Measurements from ENCODE around the gene FBRSL1. TPM values are rescaled to one million over a fixed set of nuclear protein-coding genes. Genes with fewer than 3 reads are reported as not detected.

The FBRSL1 gene
- total RNA-seq, 1 donor from 2014 or later, result 199 TPM

DNA sequence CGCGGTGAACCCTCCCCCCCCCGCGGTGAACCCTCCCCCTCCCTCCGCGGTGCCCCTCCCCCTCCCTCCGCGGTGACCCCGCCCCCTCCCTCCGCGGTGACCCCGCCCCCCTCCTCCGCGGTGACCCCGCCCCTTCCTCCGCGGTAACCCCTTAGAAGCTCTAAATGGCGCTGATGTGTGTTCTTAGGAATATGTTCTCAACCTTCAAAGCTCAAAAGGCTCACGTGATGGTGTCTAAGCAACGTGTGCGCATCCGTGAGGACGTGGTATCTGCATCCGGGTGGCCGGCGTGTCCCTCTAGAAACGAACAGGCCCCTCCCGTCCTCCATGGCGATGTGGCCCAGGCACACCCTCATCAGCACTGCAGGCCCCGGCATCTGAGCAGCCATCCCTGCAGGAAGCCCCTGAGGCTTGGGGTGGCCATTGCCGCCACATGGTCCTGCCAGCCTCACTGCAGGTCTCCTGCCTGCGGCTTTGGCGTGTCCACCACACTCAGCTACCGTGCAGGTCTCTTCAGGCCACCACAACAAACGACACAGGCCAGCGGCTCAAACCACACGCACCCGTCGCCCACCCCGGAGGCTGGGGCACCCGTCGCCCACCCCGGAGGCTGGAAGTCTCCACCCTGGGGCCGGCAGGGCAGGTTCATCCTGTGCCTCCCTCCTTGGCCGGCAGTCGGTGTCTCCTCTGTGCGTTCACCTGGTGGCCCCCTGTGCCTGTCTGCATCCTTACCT, 14.5 kb upstream of the FBRSL1 start:
- Mint-ChIP-seq H3K4me3 (ENCODE audit: low read depth) (no peak overlapping the region), H3K4me1 (ENCODE audit: low read depth) (peaks cover 2% of the 10 kb centered on the region), H3K27ac (no peak overlapping the region), H3K36me3 (ENCODE audit: insufficient read depth) (peaks cover 6% of the 10 kb centered on the region), H3K27me3 (peaks cover 31% of the 10 kb centered on the region), H3K9me3 (ENCODE audit: low read depth) (peaks cover 7% of the 10 kb centered on the region)
- DNase-seq (ENCODE audit: low spot score, unreplicated experiment), result no peak
- no peak for TF ChIP-seq CTCF (IDR thresholded peaks at IDR 0.05; ENCODE audit: unreplicated experiment)

- peaks cover 7% of the 10 kb centered on the region for H3K9me3 Mint-ChIP-seq (ENCODE audit: low read depth)
- H3K4me3 Mint-ChIP-seq (ENCODE audit: low read depth), result no peak overlapping the region
- H3K36me3 Mint-ChIP-seq (ENCODE audit: insufficient read depth), result peaks cover 6% of the 10 kb centered on the region
- peaks cover 33% of the 10 kb centered on the region for H3K27me3 Mint-ChIP-seq
- H3K27ac Mint-ChIP-seq, result peak overlapping the region; percentile 87
- DNase-seq (ENCODE audit: low spot score, unreplicated experiment), result no peak
- peaks cover 2% of the 10 kb centered on the region for H3K4me1 Mint-ChIP-seq (ENCODE audit: low read depth)
- TF ChIP-seq CTCF (IDR thresholded peaks at IDR 0.05; ENCODE audit: unreplicated experiment), result no peak
Measured at GRCh38 chr12:132476038-132476414, 13.9 kb upstream of the FBRSL1 start.

- peaks cover 35% of the 10 kb centered on the region for H3K27me3 Mint-ChIP-seq
- H3K27ac Mint-ChIP-seq, result no peak overlapping the region
- H3K36me3 Mint-ChIP-seq (ENCODE audit: insufficient read depth), result peaks cover 6% of the 10 kb centered on the region
- no peak for DNase-seq (ENCODE audit: low spot score, unreplicated experiment)
- H3K4me1 Mint-ChIP-seq (ENCODE audit: low read depth), result no peaks in the 10 kb centered on the region
- H3K9me3 Mint-ChIP-seq (ENCODE audit: low read depth), result peaks cover 6% of the 10 kb centered on the region
- no peak for TF ChIP-seq CTCF (IDR thresholded peaks at IDR 0.05; ENCODE audit: unreplicated experiment)
- no peak overlapping the region for H3K4me3 Mint-ChIP-seq (ENCODE audit: low read depth)
Measured at GRCh38 chr12:132476421-132476820, 13.5 kb upstream of the FBRSL1 start.

DNA sequence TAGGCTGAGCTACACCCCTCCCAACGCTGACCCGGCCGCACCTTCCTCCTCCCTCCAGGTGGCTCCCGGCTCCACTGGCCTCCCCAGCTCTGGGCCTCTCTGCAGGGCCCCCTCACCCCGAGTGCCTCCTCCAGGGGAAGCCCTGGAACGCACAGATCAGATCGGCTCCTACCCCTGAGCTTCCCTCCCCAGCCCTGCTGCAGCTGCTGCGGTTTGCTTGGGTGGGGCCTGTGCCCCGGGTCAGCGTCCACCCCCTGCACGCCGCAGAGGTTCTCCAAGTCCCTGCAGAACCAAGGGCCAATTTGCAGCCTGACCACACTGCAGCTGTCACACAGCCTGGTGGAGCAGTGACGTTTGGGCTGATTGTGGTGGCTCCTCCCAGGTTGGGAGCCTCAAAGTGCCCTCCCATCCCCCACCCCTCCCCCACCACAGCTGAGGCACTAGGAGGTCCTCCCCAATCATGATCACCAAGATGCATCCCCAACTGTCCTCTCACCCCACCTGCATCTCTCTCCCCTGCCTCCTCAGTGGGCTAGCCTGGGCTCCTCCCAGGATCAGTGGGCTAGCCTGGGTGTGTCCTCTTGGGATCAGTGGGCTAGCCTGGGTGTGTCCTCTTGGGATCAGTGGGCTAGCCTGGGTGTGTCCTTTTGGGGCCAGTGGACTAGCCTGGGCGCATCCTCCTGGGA, 12.8 kb upstream of the FBRSL1 start:
- Mint-ChIP-seq H3K9me3 (ENCODE audit: low read depth) (peaks cover 3% of the 10 kb centered on the region), H3K36me3 (ENCODE audit: insufficient read depth) (peaks cover 4% of the 10 kb centered on the region), H3K4me1 (ENCODE audit: low read depth) (no peaks in the 10 kb centered on the region), H3K27ac (no peak overlapping the region), H3K4me3 (ENCODE audit: low read depth) (no peak overlapping the region), H3K27me3 (peaks cover 39% of the 10 kb centered on the region)
- no peak for DNase-seq (ENCODE audit: low spot score, unreplicated experiment)
- no peak for TF ChIP-seq CTCF (IDR thresholded peaks at IDR 0.05; ENCODE audit: unreplicated experiment)

DNA sequence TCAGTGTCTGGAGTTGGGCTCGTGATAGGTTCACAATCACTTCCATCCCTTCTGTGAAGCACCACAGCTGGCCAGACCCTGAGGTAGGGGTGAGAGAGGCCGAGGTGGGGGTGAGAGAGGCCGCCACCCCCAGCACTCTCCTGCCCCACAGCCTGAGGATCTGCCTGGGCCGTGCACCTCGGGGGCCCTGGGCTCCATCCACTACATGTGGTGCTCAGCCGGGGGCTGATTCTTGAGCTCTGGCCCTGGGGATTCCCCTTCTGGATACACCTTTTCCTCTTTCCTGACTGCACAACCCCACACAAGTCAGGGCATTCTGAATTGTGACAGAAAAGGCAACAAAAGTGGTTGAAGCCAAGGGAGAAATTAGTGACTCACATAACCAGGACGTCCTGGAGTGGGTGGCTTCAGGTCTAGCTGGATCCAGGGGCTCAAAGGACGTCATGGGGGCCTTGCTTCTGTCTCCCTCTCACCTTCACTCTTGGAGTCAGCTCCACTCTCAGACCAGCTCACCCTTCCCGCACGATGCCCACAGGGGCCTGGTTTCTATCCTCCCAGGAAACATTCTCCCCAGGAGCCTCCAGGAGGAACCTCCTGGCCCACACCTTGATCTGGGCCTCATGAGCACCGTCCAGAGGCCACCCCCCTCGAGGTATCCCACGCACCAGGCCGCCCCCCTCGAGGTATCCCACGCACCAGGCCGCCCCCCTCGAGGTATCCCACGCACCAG, 12.1 kb upstream of the FBRSL1 start:
- Mint-ChIP-seq H3K4me1 (ENCODE audit: low read depth) (no peaks in the 10 kb centered on the region), H3K4me3 (ENCODE audit: low read depth) (no peak overlapping the region), H3K27ac (no peak overlapping the region), H3K27me3 (peaks cover 44% of the 10 kb centered on the region), H3K9me3 (ENCODE audit: low read depth) (peaks cover 3% of the 10 kb centered on the region), H3K36me3 (ENCODE audit: insufficient read depth) (peaks cover 2% of the 10 kb centered on the region)
- no peak for DNase-seq (ENCODE audit: low spot score, unreplicated experiment)
- TF ChIP-seq CTCF (IDR thresholded peaks at IDR 0.05; ENCODE audit: unreplicated experiment), result no peak
